Stimulated activated CD4-positive, alpha-beta T cell treated with anti-CD3 and anti-CD28 coated beads, Interleukin-12 subunit alpha, Interleukin-12 subunit beta, amount 100 ng/mL, for 48 hours (primary cell): ENCODE measurements around the gene ABLIM3.
"Not testable (repeated sequence)": the region's sequence is repeated elsewhere in the genome, so short reads cannot be mapped to it uniquely, and the experiment has no call there.

ENCODE experiments used
- DNase-seq, 3 donors: peaks; one replicate each; pipeline ENCODE4 v3.0.0-alpha.2; 2020; ENCODE audit warnings: low read depth in 2 of 3, low spot score in 1 of 3

Gene ABLIM3

DNA sequence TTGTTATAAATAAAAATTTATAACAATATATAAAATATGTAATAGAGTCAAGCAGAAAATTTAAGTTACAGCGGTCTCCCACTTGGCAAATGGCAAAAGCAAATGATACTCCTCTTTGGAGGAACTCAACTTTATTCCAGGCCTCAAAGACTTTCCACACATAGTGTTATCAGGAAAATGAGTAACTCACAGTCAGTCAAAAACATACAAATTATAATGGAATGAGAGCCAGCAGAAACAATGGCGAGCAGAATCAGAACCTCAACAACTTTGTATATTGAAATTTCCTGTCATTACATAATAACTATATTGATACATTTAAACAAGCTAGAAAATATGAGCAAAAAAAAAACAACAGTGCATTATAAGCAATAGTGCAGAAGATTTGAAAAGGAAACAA is 45.2 kb downstream of the ABLIM3 start:
- no peak for DNase-seq

DNA sequence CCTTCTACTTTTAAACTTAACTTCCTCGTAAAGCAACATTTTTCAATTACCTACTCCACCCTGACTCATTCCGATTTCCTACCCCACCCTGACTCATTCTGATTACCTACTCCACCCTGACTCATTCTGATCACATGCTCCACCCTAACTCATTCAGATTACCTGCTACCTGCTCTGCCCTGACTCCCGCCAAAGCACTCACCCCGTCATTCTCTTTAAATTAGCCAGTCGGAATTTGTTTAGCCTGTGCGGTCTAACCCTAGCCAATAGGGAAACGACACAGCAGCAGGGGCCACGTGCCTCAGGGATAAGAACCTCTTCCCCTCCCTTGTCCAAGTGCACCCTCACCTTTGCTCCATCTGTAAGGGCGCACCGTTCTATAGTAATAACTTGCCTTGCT is 46.3 kb downstream of the ABLIM3 start:
- DNase-seq: not testable (repeated sequence)

DNA sequence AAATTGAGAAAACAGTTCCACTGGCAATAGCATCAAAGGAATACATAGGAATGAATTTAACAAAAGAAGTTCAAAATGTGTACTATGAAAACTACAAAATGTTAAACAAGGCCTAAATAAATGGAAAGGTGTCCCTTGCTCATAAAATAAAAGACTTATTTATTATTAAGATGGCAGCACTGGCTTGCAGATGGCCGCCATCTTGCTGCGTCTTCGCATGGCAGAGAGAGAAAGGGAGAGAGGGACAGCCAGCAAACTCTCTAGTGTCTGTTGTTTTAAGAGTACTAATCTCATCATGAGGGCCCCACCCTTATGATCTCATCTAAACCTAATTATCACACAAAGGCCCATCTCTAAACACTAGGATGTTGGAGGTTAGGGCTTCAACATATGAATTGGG is 47.1 kb downstream of the ABLIM3 start:
- no peak for DNase-seq

DNA sequence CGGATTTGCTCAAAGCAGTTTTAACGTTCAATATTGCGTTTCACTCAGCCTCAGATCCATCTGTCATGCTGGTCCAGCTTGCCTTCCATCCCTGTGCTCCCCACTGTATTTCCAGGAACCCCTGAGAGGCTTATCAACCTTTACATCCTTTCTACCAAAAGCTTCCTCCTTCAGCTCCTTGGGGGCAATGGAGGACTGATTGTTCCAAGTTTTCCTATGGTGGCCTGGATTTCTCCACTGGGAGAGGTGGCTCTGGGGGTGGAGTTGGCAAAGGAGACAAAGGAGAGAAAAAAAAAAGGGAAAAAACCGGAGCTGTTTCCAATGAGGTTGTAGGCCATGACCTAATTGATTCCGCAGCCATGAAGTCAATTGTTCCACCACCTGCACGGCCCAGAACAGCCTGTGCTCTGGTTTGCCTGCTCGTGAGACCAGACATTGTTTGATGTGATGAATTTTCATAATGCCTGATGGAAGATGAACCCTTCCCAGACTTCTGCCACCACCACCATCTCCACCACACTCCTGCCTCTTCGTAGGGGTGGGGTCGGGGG is 54.1 kb downstream of the ABLIM3 start:
- no peak for DNase-seq

DNA sequence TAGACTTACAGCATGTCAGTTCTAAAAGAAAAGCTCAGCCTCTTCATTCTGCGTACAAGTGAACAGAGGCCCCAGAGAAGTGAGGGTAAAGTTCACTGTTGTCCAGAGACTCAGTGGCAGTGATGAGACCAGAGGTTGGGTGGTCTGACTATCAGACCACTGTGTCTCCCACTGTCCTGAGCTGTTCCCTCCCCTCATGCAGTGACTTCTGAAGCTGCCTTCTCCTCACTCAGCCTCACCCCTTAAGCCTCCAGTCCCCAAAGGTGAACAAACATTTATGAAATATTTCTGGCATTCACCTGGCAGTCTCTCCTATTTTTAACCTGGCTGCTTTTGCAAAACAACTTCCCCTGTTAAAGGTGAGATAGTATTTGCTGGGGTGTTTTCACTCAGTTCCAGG is 54.7 kb downstream of the ABLIM3 start:
- DNase-seq: no peak

DNA sequence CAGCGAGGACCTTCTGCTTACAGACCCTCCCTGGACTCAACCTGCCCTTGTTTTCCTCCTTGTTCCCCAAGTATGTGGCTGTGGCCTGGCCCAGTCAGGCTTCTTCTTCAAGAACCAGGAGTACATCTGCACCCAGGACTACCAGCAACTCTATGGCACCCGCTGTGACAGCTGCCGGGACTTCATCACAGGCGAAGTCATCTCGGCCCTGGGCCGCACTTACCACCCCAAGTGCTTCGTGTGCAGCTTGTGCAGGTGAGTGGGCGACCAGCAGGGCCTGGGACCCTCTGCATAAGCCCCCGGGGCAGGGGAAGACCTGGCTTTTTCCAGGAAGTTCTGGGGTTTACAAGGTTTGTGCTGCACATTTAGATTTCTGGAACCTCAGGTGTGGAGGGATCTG is 56.9 kb downstream of the ABLIM3 start:
- DNase-seq: no peak

DNA sequence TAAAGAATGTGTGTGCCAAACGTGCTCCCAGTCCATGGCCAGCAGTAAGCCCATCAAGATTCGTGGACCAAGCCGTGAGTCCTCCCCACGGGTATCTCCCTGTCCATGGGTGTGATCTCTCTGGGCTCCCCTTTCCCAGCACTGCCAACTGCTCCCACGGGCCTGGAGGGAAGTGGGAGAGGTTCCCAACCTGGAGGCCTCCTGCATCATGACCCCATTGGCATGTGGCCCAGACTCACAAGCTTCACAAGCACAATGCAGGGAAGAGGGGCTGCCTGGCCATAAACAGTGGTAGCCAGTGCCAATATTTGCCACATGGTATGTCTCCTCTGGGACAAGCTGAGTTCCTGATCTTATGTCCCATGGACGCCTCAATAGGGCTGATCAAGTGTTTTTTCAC is 59.1 kb downstream of the ABLIM3 start:
- DNase-seq: no peak

DNA sequence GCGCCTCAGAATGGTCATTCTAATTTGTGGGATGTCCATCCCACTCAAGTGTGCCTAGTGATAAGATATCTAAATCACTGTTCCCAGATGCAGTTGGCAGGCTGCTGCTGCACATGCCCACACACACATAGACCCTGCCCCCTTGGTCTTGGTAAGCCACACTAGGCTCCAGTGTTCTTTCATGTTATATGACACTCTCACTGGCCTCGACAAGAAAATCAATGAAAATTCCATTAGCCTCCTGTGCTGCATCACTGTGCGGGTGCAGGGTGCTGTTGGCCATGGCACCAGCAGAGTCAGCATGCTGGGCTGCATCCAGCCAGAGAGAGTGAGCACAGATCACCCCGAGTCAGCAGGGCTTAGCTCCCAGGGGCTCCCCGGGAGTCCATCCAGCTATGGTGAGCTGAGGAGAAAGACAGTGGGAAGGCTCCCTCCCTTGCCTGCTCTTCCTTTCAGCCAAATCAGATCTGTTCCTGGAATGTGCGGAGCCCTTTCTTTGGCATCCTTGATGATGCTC is 59.9 kb downstream of the ABLIM3 start:
- no peak for DNase-seq

DNA sequence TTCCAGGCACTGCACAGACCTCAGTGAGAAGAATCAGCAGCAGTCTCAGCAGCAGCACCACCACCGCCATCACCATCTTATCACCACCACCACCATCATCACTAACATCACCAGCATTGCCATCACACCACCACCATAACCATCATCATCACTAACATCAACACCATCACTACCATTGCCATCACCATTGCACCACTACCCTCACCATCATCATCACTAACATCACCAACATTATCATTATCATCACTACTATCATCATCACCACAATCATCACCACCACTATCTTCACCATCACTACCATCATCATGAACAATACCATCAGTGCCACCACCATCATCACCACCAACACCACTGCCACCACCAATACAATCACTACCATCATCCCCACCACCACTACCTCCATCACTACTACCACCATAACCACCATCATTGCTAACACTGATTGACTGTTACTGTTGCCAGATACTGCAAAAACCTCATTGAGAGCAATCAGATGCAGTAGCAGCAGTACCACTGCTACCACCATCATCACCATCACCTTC is 61.7 kb downstream of the ABLIM3 start:
- no peak for DNase-seq

DNA sequence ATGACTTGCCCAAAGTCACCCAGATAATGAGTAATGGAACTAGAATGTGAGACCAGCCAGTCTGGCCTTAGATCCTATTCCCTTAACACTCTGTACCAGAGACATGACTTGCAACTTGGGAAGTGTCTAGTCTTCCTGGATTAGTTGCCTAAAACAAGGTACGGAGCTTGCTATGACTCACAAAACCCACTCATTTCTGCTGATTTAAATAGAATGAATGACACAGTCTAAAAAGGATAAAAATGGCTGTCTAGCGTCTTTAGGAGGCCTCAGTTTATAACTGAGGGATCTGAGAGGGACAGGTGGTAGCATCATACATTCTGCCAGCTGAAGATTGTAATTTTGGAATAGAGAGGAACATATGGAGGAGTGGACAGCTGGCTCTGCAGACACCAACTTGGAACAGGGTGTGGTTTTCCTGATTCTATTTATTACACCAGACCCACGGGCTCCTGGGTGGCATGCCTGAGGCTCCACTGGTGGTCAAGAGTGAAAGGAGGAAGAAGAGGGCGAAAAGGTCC is 62.7 kb downstream of the ABLIM3 start:
- no peak for DNase-seq

DNA sequence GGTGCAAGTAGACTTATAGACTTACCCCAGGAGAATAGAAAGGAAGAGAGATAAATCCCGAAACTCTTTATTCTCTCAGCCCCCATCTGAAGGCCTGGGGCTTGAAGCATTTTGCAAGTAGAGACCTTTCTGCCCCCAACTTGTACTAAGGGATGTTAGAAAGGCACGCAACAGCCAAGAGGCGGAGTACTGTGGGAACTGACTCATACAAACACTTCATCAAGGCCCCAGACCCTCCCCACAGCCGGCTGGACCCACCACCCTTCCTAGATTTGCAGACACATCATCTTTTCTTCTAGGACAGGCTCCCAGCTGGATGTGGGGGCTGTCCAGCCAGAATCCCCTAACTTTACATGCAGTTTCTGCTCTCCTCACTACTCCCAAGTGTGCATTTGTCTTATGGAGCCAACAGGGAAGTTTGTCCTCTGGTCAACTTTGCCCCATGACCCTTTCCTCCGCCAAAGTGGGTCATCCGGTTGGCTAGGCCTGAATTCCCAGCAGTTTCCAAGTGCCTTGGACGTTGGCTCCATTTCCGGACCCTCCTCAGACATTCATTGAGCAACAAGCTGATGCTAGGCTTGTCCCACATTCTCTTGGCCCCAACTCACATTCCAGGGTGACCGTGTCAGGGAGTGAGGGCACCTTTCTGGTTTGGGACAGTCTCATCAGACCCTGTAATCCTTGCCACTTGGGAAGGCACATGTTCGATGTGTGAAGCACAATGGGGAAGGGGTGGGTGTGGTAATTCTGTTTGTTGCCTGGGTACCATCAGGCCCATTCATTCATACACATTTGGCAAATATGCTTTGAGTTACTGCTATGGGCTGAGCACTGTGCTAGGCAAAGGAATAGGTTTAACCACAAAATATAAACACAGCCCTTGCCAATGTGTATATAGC is 64.6 kb downstream of the ABLIM3 start:
- DNase-seq: no peak

DNA sequence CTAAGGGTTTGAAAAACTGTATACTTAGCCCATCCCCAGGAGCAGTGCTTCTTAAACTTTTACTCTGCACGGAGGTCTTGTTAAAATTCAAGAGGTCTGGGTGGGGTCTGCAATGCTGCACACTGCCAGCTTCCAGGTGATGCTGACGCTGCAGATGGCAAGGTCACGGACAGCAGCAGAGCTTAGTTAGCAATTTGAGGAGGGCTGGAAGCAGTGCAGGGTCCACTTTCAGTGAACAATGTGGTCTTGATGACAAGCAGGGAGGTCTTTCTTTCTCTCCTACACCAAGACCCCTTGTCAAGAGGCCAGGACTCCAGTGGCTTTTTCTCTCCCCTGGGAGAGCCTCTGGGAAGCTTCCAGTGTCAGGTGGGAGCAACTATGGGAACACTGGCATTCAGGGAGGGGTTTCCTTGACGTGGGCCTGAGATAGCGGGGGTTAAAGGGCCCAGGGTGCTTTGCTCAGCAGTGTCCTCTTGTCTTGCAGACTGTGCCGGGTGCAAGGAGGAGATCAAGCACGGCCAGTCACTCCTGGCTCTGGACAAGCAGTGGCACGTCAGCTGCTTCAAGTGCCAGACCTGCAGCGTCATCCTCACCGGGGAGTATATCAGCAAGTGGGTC is 65.3 kb downstream of the ABLIM3 start:
- DNase-seq: no peak

DNA sequence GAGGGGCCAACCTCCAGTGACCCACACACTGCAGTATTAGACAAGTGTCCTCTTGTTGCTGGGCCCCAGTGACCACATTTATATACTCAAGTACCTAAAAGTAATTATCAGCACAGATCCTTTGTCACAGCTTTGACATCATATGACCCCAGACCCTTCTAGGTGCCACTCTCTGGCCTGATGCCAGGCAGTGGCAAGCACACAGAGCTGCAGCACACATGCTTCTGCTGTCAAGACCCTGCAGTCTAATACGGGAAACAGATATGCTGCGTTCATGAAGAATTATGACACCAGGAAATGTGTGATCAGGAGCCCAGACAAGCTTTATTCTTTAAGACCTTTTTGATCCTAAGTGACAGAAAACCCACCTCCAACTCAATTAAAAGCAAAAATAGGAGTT is 66.5 kb downstream of the ABLIM3 start:
- DNase-seq: no peak

DNA sequence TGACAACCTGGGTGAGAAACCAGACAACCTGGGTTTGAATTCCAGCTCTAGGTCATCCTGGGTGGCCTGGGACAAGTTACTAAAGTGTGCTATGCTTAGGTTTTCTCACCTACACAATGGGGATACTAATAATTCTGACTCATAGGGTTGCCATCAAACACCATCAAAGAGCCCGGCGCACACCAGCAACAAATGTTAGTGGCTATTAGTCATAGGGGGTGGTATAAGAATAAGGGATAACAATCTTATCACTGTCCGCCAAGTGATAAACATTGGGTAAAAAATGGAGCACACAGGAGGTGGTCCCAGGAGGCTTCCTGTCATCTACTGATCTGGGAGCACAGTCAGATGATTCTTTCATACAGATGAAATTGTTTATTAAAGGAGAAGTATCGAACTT is 68.9 kb downstream of the ABLIM3 start:
- no peak for DNase-seq

DNA sequence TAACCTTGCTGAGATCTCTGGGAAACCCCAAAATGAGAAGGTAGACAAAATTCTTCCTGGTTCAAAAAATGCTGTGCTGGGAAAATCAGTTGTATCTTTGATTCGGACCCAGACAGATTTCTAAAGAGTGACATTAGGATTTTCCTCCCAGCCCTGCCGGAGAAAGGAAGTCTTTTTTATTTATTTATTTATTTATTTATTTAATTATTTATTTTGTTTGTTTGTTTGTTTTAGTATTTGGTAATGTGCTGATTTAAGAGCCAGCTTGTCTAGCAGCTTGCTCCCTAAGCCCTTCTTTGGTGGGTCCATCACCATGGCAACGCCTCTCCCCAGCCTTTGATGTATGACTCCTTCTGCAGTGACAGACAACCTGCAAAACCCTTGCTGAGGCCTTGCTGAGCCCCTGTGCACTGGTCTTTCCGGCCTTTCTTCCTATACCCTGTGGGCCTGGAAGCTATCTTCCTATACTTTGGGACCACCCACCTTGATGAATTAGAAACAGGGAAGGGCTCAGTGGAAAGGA is 69.7 kb downstream of the ABLIM3 start:
- no peak for DNase-seq

DNA sequence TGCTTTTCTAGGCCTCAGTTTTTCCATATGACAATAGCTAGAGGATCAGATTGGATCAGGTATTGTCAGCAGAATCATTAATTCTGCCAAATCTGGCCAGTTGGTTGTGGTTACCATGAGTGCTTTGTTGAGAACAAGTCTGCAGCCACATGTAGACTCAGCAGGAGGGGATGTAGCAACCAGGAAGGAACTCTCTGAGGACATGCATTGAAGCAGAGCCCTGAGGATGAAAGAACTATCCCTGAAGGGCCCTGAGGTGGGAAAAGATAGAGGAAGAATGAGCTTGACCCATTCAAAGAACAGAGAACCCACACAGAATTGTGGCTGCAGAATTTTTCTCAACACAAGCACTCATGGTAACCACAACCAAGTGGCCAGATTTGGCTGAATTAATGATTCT is 70.3 kb downstream of the ABLIM3 start:
- DNase-seq: no peak

DNA sequence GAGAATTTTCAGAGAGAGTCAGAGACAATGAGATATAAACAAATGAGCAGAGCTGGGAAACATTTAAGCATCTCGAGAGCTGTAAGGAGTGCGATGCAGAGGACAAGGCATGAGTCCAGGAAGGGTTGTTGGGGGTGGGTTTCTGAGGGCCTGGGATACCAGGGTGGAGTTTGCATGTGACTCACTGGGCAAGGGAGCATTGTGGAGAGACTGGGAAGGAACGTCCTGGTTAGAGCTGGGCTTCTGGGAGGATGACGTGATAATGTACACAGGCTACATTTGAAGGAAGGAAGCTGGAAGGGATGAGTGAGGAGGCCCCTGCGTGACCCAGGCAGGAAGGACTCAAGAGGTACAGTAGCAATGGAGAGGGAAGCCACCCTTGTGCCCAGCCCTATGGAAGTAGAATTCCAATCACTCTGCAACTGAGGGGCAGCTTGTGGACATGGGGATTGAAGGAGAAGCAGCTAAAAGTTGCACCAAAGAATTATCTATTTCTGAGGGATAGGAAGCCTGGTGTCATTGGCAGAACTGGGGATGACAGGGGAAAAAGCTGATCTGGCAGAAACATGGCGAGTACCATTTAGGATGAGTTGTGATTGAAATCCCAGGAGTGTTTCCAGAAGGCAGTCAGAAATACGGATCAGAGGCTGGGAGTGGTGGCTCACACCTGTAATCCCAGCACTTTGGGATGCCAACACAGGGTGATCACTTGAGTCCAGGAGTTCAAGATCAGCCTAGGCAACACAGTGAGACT is 71.1 kb downstream of the ABLIM3 start:
- no peak for DNase-seq

DNA sequence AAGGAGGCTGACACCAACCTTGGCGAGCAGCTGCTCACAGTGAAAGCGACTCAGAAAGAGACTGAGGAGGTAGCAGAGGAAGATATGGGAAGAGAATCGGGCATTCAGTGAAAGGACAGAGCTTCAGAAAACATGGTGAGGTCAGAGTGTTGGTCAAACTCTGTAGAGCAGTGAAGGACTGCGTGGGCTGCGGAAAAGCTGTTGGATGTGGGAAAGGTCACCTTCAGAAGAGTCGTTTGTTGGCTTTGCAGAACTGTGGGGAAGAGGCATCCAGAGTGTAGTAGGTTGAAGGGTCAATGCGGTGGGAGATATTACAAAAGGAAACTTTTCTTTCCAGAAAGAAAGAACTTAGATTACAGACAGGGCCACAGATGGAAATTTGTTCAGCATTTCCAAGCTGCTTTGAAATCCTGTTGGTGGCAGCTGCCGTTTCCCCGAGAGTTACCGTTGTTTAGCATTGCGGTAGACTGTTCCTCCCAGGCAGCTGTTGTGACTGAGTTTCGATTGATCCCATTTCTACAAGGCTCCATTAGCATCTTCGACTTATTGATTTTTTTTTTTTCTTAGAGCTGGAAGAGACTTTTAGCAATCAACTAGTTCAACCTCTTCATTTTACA is 72.1 kb downstream of the ABLIM3 start:
- DNase-seq: no peak

DNA sequence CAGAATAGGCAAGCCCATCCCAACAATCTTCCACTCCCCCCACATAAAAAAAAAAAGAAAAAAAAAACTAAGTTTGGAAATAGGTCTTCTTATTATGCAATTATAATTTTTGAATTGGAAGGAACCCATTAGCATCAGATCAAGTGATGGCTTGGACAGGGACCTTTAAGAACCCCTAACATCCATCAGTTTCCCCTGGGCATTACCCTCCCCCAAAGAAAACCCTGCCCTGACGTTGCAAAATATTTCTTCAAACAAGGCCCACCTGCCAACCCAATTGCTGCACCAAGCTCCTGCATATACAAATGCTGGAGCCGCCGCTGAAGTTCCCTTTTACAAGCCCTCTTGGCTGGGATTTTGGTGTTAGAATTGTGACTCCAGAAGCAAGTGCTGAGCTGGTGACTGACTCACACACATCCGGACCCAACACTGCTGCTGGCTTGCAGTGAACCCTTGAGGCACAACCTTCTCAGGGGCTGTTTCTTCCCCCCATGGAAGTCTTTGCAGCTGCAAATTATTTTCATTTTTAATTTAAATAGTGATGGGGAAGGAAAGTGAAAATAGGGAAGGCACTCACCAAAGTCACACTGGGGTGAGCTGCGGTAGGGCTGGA is 74.3 kb downstream of the ABLIM3 start:
- no peak for DNase-seq

DNA sequence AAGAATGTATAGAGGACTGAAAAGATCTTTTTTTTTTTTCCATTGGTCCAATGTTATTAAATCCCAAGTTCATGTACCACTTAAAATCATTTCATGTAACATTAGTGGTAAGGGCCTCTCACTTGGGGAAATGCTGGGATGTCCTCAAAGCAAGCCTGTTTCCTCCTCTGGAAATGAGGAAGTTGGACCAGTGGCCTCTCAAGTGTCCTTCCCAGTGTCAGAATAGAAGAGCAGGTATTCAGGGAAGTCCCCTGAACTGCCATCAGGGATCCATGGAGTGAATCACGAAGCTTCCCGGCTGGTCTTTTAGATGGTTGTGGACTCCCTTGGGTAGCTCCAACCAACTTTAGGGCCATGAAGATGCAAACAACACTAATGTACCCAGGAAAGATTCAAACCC is 75.2 kb downstream of the ABLIM3 start:
- DNase-seq: no peak
